ENCODE data around the gene GSTM5.
"Not testable (repeated sequence)": the region's sequence is repeated elsewhere in the genome, so short reads cannot be mapped to it uniquely, and the experiment has no call there.

GSTM5 gene

GRCh38 chr1:109726007-109726406 is 14.0 kb downstream of the GSTM5 start:
- Histone ChIP-seq H3K27ac (ENCODE audit: low read depth in 2 of 2, low read length in 2 of 2) (no peak overlapping the region), H3K9ac (ENCODE audit: low read depth in 1 of 2, low read length in 2 of 2) (no peak overlapping the region), H3K36me3 (ENCODE audit: control insufficient read depth in 2 of 2, insufficient read depth in 2 of 2, low read length in 2 of 2) (no peaks in the 10 kb centered on the region)

GRCh38 chr1:109726728-109727373 is 14.8 kb downstream of the GSTM5 start:
- Histone ChIP-seq H3K4me1 (ENCODE audit: control insufficient read depth in 2 of 2, insufficient read depth in 2 of 2, low read length in 2 of 2) (peaks cover 0 to 4% of the 10 kb centered on the region in 2 donors), H3K9me3 (ENCODE audit: control insufficient read depth in 2 of 2, low read length in 2 of 2) (no peaks in the 10 kb centered on the region), H3K36me3 (ENCODE audit: control insufficient read depth in 2 of 2, insufficient read depth in 2 of 2, low read length in 2 of 2) (no peaks in the 10 kb centered on the region), H3K9ac (ENCODE audit: low read depth in 1 of 2, low read length in 2 of 2) (no peak overlapping the region), H3K27me3 (ENCODE audit: control insufficient read depth in 2 of 2, insufficient read depth in 2 of 2, low read length in 2 of 2) (no peaks in the 10 kb centered on the region), H3K27ac (ENCODE audit: low read depth in 2 of 2, low read length in 2 of 2) (no peak overlapping the region), H3K4me3 (ENCODE audit: low read length in 2 of 2) (no peak overlapping the region)

More at GRCh38 chr1:109726007-109726406, 14.0 kb downstream of the GSTM5 start:
- Histone ChIP-seq H3K4me3 (ENCODE audit: low read length in 2 of 2) (no peak overlapping the region), H3K9me3 (ENCODE audit: control insufficient read depth in 2 of 2, low read length in 2 of 2) (no peaks in the 10 kb centered on the region), H3K27me3 (ENCODE audit: control insufficient read depth in 2 of 2, insufficient read depth in 2 of 2, low read length in 2 of 2) (no peaks in the 10 kb centered on the region), H3K4me1 (ENCODE audit: control insufficient read depth in 2 of 2, insufficient read depth in 2 of 2, low read length in 2 of 2) (peaks cover 0 to 4% of the 10 kb centered on the region in 2 donors)

- no peak overlapping the region for H3K9ac ChIP-seq (ENCODE audit: low read depth in 1 of 2, low read length in 2 of 2)
These were observed 16.8 kb downstream of the GSTM5 start for GRCh38 chr1:109728870-109729269.

GRCh38 chr1:109730666-109731065 is 18.6 kb downstream of the GSTM5 start:
- no peak overlapping the region for H3K27ac ChIP-seq (ENCODE audit: low read depth in 2 of 2, low read length in 2 of 2)

More at GRCh38 chr1:109728870-109729269, 16.8 kb downstream of the GSTM5 start:
- Histone ChIP-seq H3K4me1 (ENCODE audit: control insufficient read depth in 2 of 2, insufficient read depth in 2 of 2, low read length in 2 of 2) (peaks cover 4 to 7% of the 10 kb centered on the region in 2 donors), H3K27ac (ENCODE audit: low read depth in 2 of 2, low read length in 2 of 2) (no peak overlapping the region), H3K9me3 (ENCODE audit: control insufficient read depth in 2 of 2, low read length in 2 of 2) (no peaks in the 10 kb centered on the region), H3K27me3 (ENCODE audit: control insufficient read depth in 2 of 2, insufficient read depth in 2 of 2, low read length in 2 of 2) (no peaks in the 10 kb centered on the region), H3K4me3 (ENCODE audit: low read length in 2 of 2) (no peak overlapping the region), H3K36me3 (ENCODE audit: control insufficient read depth in 2 of 2, insufficient read depth in 2 of 2, low read length in 2 of 2) (no peaks in the 10 kb centered on the region)

DNA sequence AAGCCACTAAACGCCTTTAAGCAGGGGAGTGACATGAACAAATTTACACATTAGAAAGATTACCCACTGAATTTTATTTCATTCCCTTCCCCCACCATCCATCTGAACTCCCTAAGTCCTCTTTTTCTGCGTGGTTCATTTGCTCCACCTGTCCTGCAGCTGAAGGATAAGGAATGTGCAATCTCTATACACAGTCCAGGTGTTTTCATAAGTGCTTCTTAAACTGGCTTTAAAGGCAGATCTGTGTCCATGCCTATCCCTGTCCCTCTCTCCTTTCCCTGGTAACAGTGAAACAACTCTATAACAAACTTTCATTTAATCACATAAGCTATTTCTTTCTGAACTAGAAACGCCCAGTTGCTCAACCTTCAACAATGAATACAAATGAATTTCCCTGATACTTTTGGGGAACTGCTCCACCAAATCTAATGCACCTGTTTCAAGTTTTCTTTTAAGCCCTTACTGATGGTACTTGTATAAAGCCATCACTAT is 20.4 kb downstream of the GSTM5 start:
- Histone ChIP-seq H3K9ac (ENCODE audit: low read depth in 1 of 2, low read length in 2 of 2) (no peak overlapping the region), H3K9me3 (ENCODE audit: control insufficient read depth in 2 of 2, low read length in 2 of 2) (no peaks in the 10 kb centered on the region), H3K4me3 (ENCODE audit: low read length in 2 of 2) (peak overlapping the region in 1 of 2 donors; percentile 34), H3K4me1 (ENCODE audit: control insufficient read depth in 2 of 2, insufficient read depth in 2 of 2, low read length in 2 of 2) (peaks cover 4 to 7% of the 10 kb centered on the region in 2 donors), H3K36me3 (ENCODE audit: control insufficient read depth in 2 of 2, insufficient read depth in 2 of 2, low read length in 2 of 2) (no peaks in the 10 kb centered on the region), H3K27me3 (ENCODE audit: control insufficient read depth in 2 of 2, insufficient read depth in 2 of 2, low read length in 2 of 2) (no peaks in the 10 kb centered on the region), H3K27ac (ENCODE audit: low read depth in 2 of 2, low read length in 2 of 2) (peak overlapping the region in 1 of 2 donors; percentile 27)

More at GRCh38 chr1:109730666-109731065, 18.6 kb downstream of the GSTM5 start:
- H3K9ac ChIP-seq (ENCODE audit: low read depth in 1 of 2, low read length in 2 of 2) = no peak overlapping the region
- H3K36me3 ChIP-seq (ENCODE audit: control insufficient read depth in 2 of 2, insufficient read depth in 2 of 2, low read length in 2 of 2) = no peaks in the 10 kb centered on the region
- peaks cover 4 to 7% of the 10 kb centered on the region in 2 donors for H3K4me1 ChIP-seq (ENCODE audit: control insufficient read depth in 2 of 2, insufficient read depth in 2 of 2, low read length in 2 of 2)
- no peaks in the 10 kb centered on the region for H3K9me3 ChIP-seq (ENCODE audit: control insufficient read depth in 2 of 2, low read length in 2 of 2)
- H3K27me3 ChIP-seq (ENCODE audit: control insufficient read depth in 2 of 2, insufficient read depth in 2 of 2, low read length in 2 of 2) = no peaks in the 10 kb centered on the region
- H3K4me3 ChIP-seq (ENCODE audit: low read length in 2 of 2) = no peak overlapping the region

GRCh38 chr1:109733236-109733870 is 21.3 kb downstream of the GSTM5 start:
- Histone ChIP-seq H3K4me3 (ENCODE audit: low read length in 2 of 2) (no peak overlapping the region), H3K27me3 (ENCODE audit: control insufficient read depth in 2 of 2, insufficient read depth in 2 of 2, low read length in 2 of 2) (peaks cover 0 to 3% of the 10 kb centered on the region in 2 donors), H3K27ac (ENCODE audit: low read depth in 2 of 2, low read length in 2 of 2) (no peak overlapping the region), H3K9ac (ENCODE audit: low read depth in 1 of 2, low read length in 2 of 2) (no peak overlapping the region), H3K36me3 (ENCODE audit: control insufficient read depth in 2 of 2, insufficient read depth in 2 of 2, low read length in 2 of 2) (peaks cover 0 to 4% of the 10 kb centered on the region in 2 donors), H3K9me3 (ENCODE audit: control insufficient read depth in 2 of 2, low read length in 2 of 2) (no peaks in the 10 kb centered on the region), H3K4me1 (ENCODE audit: control insufficient read depth in 2 of 2, insufficient read depth in 2 of 2, low read length in 2 of 2) (peaks cover 4 to 7% of the 10 kb centered on the region in 2 donors)

DNA sequence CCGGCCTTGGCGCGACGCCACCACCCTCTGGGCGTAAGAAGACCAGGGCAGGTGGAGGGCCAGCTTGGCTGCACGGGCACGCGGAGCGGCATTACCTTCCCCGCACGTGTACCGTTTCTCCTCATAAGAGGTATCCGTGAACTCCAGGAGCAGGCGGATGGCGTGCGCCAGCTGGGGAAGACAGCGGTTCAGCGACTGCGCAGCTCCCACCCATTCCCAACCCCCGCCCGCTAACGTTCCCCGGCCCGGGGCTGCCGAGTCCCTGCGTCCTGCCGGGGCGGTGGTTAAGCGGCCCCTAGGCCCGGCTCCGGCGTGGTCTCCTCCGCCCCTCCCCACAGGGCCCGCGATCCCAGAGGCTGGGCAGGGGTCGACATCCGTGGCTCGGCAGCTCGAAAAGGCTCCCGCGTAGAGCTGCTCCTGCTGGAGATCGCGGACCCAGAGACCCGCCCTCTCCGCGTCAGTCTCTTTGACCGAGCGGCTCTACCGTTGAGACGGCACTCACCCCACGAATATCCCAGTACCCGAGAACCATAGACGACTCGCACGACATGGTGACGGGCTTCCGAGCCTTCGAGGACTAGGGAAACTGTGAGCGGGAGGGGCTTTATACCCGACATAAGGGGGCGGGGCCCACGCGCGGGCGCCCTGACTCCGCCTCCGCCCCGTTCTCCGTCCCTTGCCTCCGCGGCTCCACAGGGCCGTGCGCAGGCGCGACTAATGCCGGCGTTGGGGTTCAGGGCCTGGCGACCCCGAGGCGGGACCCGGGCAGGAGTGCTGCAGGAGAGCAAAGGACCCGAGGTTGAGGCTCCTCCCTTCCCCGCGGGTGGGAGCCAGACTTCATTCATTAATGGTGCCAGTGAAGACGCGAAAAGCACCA is 27.9 kb downstream of the GSTM5 start:
- peak overlapping the region; percentile 32 to 52 for H3K27ac ChIP-seq (ENCODE audit: low read depth in 2 of 2, low read length in 2 of 2)
- peak overlapping the region; percentile 72 to 76 for H3K4me3 ChIP-seq (ENCODE audit: low read length in 2 of 2)
- peaks cover 0 to 3% of the 10 kb centered on the region in 2 donors for H3K27me3 ChIP-seq (ENCODE audit: control insufficient read depth in 2 of 2, insufficient read depth in 2 of 2, low read length in 2 of 2)
- no peaks in the 10 kb centered on the region for H3K9me3 ChIP-seq (ENCODE audit: control insufficient read depth in 2 of 2, low read length in 2 of 2)
- H3K9ac ChIP-seq (ENCODE audit: low read depth in 1 of 2, low read length in 2 of 2) = peak overlapping the region; percentile 53 to 63
- peaks cover 8 to 10% of the 10 kb centered on the region in 2 donors for H3K4me1 ChIP-seq (ENCODE audit: control insufficient read depth in 2 of 2, insufficient read depth in 2 of 2, low read length in 2 of 2)
- peaks cover 0 to 5% of the 10 kb centered on the region in 2 donors for H3K36me3 ChIP-seq (ENCODE audit: control insufficient read depth in 2 of 2, insufficient read depth in 2 of 2, low read length in 2 of 2)

- peaks cover 0 to 3% of the 10 kb centered on the region in 2 donors for H3K27me3 ChIP-seq (ENCODE audit: control insufficient read depth in 2 of 2, insufficient read depth in 2 of 2, low read length in 2 of 2)
- no peaks in the 10 kb centered on the region for H3K9me3 ChIP-seq (ENCODE audit: control insufficient read depth in 2 of 2, low read length in 2 of 2)
- H3K27ac ChIP-seq (ENCODE audit: low read depth in 2 of 2, low read length in 2 of 2) = peak within 1 kb of the TSS; percentile 32 to 52
- H3K36me3 ChIP-seq (ENCODE audit: control insufficient read depth in 2 of 2, insufficient read depth in 2 of 2, low read length in 2 of 2) = peaks cover 0 to 5% of the 10 kb centered on the region in 2 donors
- H3K9ac ChIP-seq (ENCODE audit: low read depth in 1 of 2, low read length in 2 of 2) = peak within 1 kb of the TSS; percentile 53 to 61
- peaks cover 8 to 10% of the 10 kb centered on the region in 2 donors for H3K4me1 ChIP-seq (ENCODE audit: control insufficient read depth in 2 of 2, insufficient read depth in 2 of 2, low read length in 2 of 2)
- H3K4me3 ChIP-seq (ENCODE audit: low read length in 2 of 2) = peak within 1 kb of the TSS; percentile 72 to 76
These were observed 28.7 kb downstream of the GSTM5 start, which contains the start of gene GSTM3 for GRCh38 chr1:109740615-109741373. TSS of gene GSTM3 (minus strand) at chr1:109741038. CDS start at chr1:109740287, 751 bp downstream.

DNA sequence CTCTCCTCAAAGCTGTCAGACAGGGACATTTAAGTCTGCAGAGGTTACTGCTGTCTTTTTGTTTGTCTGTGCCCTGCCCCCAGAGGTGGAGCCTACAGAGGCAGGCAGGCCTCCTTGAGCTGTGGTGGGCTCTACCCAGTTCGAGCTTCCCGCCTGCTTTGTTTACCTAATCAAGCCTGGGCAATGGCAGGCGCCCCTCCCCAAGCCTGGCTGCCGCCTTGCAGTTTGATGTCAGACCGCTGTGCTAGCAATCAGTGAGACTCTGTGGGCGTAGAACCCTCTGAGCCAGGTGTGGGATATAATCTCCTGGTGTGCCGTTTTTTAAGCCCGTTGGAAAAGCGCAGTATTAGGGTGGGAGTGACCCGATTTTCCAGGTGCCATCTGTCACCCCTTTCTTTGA is 36.3 kb downstream of the GSTM5 start:
- not testable (repeated sequence) for H3K9ac ChIP-seq (ENCODE audit: low read depth in 1 of 2, low read length in 2 of 2); H3K4me3 ChIP-seq (ENCODE audit: low read length in 2 of 2); H3K9me3 ChIP-seq (ENCODE audit: control insufficient read depth in 2 of 2, low read length in 2 of 2); H3K27me3 ChIP-seq (ENCODE audit: control insufficient read depth in 2 of 2, insufficient read depth in 2 of 2, low read length in 2 of 2); H3K27ac ChIP-seq (ENCODE audit: low read depth in 2 of 2, low read length in 2 of 2); H3K4me1 ChIP-seq (ENCODE audit: control insufficient read depth in 2 of 2, insufficient read depth in 2 of 2, low read length in 2 of 2)
- peaks cover 34 to 37% of the 10 kb centered on the region in 2 donors for H3K36me3 ChIP-seq (ENCODE audit: control insufficient read depth in 2 of 2, insufficient read depth in 2 of 2, low read length in 2 of 2)

All from mucosa of rectum (tissue), 2 donors.